ENCODE results near the gene CSF1. TPM values are rescaled to one million over a fixed set of nuclear protein-coding genes. Genes with fewer than 3 reads are reported as not detected.

CSF1 gene
- total and polyA plus RNA-seq, 2 of the 13 experiments (the other 11 are each of a cell fraction or from before 2014, with no cell fraction given) = 4.6 to 13.3 TPM

DNA sequence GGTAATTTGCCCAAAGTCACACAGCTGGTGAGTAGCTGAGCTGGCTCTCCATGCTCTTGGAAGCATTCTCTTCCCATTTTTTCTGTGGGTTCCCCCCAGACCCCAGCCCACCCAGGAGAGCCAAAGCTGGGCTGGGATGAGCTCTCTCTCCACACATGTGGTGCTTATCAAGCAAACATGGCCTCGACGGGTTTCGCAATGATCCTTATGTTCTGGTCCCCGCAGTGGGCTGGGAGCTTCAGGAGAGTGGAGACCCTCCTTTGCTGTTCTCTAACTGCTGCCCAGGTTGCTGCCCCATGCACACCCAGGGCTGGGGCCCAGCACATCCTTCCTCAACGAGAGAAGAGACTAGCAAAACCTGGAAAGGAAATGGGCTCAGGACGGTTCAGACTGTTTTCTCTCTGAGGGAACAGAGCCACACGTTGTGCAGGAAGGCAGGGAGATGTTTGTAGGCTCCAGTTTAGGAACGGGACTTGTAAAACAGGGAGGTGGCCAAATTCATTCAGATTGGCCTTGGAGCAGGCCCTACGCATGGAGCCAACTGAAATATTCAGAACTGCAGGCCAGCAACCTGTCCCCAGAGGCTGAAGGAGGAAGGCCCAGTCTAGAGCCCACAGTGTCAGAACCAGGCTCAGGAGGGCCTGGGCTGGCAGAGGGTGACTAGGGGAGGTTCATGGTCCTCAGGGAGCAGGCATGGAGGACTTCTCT lies 27.2 kb upstream of the CSF1 start (continued):
- TF ChIP-seq XBP1 (CRISPR knock-in tag; IDR thresholded peaks at IDR 0.05) (no peak), TP53 (CRISPR knock-in tag; conservative IDR thresholded peaks at IDR 0.05) (no peak), BCL3 (CRISPR knock-in tag; IDR thresholded peaks at IDR 0.05) (0 out of 2 replicates have a peak, but pooled peaks have one; percentile 13), ADNP (CRISPR knock-in tag; IDR thresholded peaks at IDR 0.05) (no peak), PHB2 (IDR thresholded peaks at IDR 0.05; ENCODE audit: partially characterized antibody) (no peak), SOX13 (IDR thresholded peaks at IDR 0.05) (no peak), SOX13 (CRISPR knock-in tag; conservative IDR thresholded peaks at IDR 0.05 in 1 of 2, IDR thresholded peaks at IDR 0.05 in 1 of 2) (no peak), ZNF615 (CRISPR knock-in tag; IDR thresholded peaks at IDR 0.05; ENCODE audit: borderline replicate concordance) (no peak), ZNF530 (CRISPR knock-in tag; IDR thresholded peaks at IDR 0.05; ENCODE audit: low read depth) (no peak), ZNF441 (CRISPR knock-in tag; IDR thresholded peaks at IDR 0.05; ENCODE audit: borderline replicate concordance) (no peak), SRF (IDR thresholded peaks at IDR 0.05; ENCODE audit: low read depth, low read length) (no peak), ZNF136 (CRISPR knock-in tag; IDR thresholded peaks at IDR 0.05; ENCODE audit: low read depth) (no peak), ZNF30 (CRISPR knock-in tag; IDR thresholded peaks at IDR 0.05) (no peak), ARHGAP35 (CRISPR knock-in tag; IDR thresholded peaks at IDR 0.05; ENCODE audit: borderline replicate concordance) (no peak)
- TF ChIP-seq, protein P1, sequence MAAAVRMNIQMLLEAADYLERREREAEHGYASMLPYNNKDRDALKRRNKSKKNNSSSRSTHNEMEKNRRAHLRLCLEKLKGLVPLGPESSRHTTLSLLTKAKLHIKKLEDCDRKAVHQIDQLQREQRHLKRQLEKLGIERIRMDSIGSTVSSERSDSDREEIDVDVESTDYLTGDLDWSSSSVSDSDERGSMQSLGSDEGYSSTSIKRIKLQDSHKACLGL (CRISPR knock-in tag; IDR thresholded peaks at IDR 0.05) = no peak
- TF ChIP-seq, protein P2, sequence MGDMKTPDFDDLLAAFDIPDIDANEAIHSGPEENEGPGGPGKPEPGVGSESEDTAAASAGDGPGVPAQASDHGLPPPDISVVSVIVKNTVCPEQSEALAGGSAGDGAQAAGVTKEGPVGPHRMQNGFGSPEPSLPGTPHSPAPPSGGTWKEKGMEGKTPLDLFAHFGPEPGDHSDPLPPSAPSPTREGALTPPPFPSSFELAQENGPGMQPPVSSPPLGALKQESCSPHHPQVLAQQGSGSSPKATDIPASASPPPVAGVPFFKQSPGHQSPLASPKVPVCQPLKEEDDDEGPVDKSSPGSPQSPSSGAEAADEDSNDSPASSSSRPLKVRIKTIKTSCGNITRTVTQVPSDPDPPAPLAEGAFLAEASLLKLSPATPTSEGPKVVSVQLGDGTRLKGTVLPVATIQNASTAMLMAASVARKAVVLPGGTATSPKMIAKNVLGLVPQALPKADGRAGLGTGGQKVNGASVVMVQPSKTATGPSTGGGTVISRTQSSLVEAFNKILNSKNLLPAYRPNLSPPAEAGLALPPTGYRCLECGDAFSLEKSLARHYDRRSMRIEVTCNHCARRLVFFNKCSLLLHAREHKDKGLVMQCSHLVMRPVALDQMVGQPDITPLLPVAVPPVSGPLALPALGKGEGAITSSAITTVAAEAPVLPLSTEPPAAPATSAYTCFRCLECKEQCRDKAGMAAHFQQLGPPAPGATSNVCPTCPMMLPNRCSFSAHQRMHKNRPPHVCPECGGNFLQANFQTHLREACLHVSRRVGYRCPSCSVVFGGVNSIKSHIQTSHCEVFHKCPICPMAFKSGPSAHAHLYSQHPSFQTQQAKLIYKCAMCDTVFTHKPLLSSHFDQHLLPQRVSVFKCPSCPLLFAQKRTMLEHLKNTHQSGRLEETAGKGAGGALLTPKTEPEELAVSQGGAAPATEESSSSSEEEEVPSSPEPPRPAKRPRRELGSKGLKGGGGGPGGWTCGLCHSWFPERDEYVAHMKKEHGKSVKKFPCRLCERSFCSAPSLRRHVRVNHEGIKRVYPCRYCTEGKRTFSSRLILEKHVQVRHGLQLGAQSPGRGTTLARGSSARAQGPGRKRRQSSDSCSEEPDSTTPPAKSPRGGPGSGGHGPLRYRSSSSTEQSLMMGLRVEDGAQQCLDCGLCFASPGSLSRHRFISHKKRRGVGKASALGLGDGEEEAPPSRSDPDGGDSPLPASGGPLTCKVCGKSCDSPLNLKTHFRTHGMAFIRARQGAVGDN (CRISPR knock-in tag; IDR thresholded peaks at IDR 0.05) = no peak; the same call in 1 of the 2 replicates

Measured in HepG2 (cell line).